GM21423 (cell line): Measurements from ENCODE around the gene CHST3.

Experiments
- ATAC-seq: cut with Tn5 transposase; IDR thresholded peaks from one replicate; pipeline ENCODE4 v1.9.1; 2021; ENCODE audit warnings: mild to moderate bottlenecking, moderate library complexity; ENCODE audit not compliant: unreplicated experiment

Gene CHST3

GRCh38 chr10:72009051-72009424 lies 44.8 kb downstream of the CHST3 start:
- ATAC-seq: no peak

DNA sequence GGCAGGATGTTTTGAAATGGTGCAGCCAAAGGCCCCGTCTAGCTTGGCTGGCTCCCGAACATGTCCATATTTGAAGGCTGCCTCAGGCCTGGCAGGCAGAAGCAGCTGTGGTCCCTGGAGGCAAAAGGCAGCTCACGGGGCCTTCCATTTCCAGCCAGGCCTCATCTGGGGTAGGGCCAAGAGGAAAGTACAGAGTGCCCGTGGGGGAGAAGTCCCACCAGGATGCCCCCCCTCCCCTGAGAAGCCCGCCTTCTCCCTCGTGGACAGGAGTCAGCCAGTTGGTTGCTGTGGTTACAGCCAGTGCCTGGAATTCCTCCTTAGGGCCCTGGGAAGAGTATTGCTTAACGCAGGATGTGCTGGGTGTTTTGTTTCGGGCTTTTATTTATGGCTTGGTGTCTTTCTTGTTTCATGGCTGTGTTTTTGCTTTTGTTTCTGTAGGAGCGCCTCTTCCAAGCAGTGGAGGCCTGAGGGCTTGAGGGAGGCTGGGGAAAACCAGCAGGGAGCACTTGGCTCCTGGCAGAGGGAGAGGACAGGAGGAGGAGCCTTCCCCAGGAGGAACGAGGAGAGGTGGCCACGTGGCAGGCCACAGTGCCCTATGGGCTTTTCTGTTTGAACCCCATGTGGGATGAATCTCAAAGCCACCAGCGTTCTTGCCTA lies 45.4 kb downstream of the CHST3 start:
- no peak for ATAC-seq

- no peak for ATAC-seq
Observed at GRCh38 chr10:72010234-72010973, 46.2 kb downstream of the CHST3 start.

GRCh38 chr10:72011016-72011415 lies 46.8 kb downstream of the CHST3 start:
- ATAC-seq: no peak

- ATAC-seq: no peak
Observed at GRCh38 chr10:72011468-72011867, 47.3 kb downstream of the CHST3 start.

GRCh38 chr10:72011976-72012512 lies 47.8 kb downstream of the CHST3 start:
- no peak for ATAC-seq

GRCh38 chr10:72012796-72013195 lies 48.6 kb downstream of the CHST3 start:
- no peak for ATAC-seq

GRCh38 chr10:72013202-72013945 lies 49.2 kb downstream of the CHST3 start:
- ATAC-seq: no peak

DNA sequence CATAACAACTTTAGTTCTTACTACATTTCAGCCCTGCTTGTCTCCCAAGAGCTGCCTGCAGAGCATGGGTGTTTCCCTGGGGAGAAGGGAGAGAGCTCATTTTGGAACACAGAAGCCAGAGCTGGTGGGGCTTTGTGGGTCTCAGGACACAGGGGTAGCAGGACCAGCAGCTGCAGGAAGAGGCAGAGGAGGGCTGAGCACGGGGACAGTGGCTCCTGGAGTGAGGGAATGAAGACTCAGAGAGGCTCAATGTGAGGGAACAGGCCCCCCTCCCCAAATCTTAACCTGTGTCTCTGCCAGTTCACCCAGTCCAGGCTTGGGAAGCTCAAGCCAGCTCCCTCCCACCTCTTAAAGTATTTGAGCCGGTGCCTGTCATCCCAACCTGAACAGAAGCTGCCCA lies 50.0 kb downstream of the CHST3 start:
- ATAC-seq: no peak

DNA sequence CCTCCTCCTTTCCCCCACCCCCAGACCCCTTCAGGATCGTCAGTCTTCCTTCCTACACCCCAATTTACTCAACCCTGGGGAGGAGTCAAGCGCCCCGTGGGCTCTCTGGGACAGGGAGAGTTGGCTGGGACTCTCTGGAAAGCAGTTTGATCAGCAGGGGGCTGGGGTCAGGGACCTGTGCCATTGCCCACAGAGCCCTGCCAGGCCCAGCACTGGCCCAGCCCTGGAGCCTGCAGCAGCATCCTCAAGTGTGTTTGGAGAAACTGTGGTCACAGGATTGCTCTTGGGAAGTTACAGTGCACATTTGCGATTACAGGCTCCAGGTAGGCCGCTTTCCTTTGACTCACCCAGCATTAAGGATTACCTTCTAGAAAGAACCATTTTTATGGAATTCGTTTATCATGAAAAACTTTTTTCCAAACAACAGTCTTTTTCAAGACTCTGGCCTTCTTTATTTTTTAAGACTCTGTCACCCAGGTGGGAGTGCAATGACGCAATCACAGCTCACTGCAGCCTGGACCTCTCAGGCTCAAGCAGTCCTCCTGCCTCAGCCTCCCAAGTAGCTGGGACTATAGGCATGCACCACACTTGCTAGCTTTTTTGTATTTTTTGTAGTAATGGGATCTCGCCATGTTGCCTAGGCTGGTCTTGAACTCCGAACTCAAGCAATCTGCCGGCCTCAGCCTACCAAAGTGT lies 50.7 kb downstream of the CHST3 start:
- no peak for ATAC-seq

GRCh38 chr10:72015841-72016240 lies 51.6 kb downstream of the CHST3 start:
- ATAC-seq: no peak

DNA sequence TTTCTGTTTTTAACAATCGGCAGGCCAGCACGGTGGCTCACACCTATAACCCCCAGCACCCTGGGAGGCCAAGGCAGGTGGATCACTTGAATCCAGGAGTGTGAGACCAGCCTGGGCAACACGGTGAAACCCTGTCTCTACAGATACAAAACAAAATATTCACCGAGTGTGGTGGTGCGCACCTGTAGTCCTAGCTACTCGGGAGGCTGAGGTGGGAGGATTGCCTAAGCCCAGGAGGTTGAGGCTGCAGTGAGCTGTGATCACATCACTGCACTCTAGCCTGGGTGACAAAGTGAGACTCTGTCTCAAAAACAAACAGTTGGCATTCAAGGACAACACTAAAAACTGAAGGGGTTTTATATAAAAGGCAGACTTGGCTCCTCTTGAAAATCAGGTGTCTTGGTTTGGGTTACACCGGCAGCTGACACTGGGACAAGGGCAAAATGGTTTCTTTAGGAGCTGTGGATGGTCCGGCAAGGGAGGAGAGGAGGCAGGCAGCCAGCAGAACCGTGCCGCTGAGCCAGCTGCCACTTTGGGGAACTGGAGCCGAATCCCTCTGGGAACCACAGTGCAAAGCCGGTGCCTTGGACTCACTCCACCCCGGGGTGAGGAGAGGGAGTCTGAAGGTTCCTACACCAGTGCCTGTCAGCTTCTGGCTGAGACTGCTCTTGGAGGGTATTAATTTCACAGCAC lies 52.6 kb downstream of the CHST3 start:
- ATAC-seq: no peak

GRCh38 chr10:72019085-72019876 lies 55.1 kb downstream of the CHST3 start:
- no peak for ATAC-seq

GRCh38 chr10:72020914-72021809 lies 57.0 kb downstream of the CHST3 start:
- ATAC-seq: no peak

DNA sequence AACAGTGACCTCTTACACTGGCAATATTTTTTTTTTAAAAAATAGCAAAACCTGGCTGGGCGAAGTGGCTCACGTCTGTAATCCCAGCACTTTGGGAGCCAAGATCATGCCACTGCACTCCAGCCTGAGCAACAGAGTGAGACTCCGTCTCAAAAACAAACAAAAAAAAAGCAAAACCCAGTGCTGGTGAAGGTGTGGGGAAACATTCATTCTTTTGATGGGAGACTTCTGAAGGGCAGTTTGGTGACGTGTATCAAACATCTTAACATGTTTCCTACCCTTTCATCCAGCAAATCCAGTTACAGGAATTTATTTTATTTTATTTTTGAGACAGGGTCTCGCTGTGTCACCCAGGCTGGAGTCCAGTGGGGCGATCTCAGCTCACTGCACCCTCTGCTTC lies 58.0 kb downstream of the CHST3 start:
- ATAC-seq: no peak

GRCh38 chr10:72024596-72024995 lies 60.4 kb downstream of the CHST3 start:
- ATAC-seq: no peak

DNA sequence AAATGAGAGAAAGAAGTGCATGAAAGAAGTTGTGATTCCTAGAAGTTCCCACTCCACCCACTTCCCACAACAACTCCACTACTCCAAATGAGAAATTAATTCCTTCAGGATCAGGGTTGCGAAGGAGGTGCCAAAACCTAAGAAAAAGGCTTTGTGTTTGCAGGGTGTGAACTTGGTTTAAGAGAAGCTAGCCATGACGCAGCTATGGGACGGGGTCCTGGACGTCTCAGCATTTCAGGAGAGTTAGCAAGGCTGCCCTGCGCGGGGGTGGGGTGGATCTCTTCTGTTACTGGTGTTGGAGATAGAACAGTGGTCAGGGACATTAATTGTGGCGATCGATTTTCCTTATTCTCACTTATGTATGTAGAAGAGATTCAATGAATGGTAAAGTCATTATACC lies 61.2 kb downstream of the CHST3 start:
- ATAC-seq: no peak

DNA sequence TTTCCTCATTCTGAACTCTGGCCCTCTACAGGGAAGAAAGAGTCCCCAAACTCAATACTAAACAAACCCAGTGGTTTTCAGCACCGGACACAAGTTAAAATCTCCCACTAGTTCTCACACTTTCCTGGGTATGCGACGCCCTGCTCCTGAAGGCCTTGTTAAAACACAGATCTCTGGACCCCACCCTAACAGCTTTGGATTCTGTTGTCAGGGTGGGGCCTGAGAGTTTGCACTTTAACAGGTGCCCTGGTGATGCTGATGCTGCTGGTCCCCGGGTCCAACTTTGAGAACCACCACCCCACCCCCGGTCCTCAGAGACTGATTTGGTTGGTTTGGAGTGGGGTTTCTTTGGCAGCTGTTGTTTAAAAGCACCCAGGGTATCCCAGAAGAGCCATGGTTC lies 61.6 kb downstream of the CHST3 start:
- no peak for ATAC-seq
